ENCODE results near the gene OAF. TPM values are rescaled to one million over a fixed set of nuclear protein-coding genes. Genes with fewer than 3 reads are reported as not detected.

Gene OAF
- total and polyA plus RNA-seq, 7 donors, result 23.5 to 94.3 (median 44.3) TPM

GRCh38 chr11:120223793-120224192, 13.0 kb downstream of the OAF start:
- intact Hi-C loops (cut with DNase I), result no loop called here
- no peak for DNase-seq
- Histone ChIP-seq H3K27ac (peak overlapping the region; percentile 57 to 66 (median 60)), H3K9me3 (no peaks in the 10 kb centered on the region), H3K36me3 (no peaks in the 10 kb centered on the region), H3K27me3 (no peaks in the 10 kb centered on the region), H3K4me3 (no peak overlapping the region), H3K4me1 (peaks cover 0 to 51% (median 19%) of the 10 kb centered on the region in 4 donors)
- 29 to 37% methylated on average over 1 of the region's 1 CpG for WGBS, 2 donors
- TF ChIP-seq POLR2AphosphoS5 (IDR thresholded peaks at IDR 0.05) (no peak), POLR2A (IDR thresholded peaks at IDR 0.05) (no peak), EP300 (IDR thresholded peaks at IDR 0.05) (no peak)
- TF ChIP-seq, protein P1, sequence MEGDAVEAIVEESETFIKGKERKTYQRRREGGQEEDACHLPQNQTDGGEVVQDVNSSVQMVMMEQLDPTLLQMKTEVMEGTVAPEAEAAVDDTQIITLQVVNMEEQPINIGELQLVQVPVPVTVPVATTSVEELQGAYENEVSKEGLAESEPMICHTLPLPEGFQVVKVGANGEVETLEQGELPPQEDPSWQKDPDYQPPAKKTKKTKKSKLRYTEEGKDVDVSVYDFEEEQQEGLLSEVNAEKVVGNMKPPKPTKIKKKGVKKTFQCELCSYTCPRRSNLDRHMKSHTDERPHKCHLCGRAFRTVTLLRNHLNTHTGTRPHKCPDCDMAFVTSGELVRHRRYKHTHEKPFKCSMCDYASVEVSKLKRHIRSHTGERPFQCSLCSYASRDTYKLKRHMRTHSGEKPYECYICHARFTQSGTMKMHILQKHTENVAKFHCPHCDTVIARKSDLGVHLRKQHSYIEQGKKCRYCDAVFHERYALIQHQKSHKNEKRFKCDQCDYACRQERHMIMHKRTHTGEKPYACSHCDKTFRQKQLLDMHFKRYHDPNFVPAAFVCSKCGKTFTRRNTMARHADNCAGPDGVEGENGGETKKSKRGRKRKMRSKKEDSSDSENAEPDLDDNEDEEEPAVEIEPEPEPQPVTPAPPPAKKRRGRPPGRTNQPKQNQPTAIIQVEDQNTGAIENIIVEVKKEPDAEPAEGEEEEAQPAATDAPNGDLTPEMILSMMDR (IDR thresholded peaks at IDR 0.05), result no peak

- Histone ChIP-seq H3K4me3 (no peak overlapping the region), H3K27me3 (no peaks in the 10 kb centered on the region), H3K36me3 (no peaks in the 10 kb centered on the region), H3K9me3 (no peaks in the 10 kb centered on the region), H3K27ac (peak overlapping the region; percentile 57 to 66 (median 60)), H3K4me1 (peaks cover 0 to 46% (median 15%) of the 10 kb centered on the region in 4 donors)
- no peak for TF ChIP-seq POLR2A (IDR thresholded peaks at IDR 0.05)
- TF ChIP-seq, protein P1 (IDR thresholded peaks at IDR 0.05), result no peak
- TF ChIP-seq EP300 (IDR thresholded peaks at IDR 0.05), result no peak
- no peak for TF ChIP-seq POLR2AphosphoS5 (IDR thresholded peaks at IDR 0.05)
- WGBS, 2 donors, result 57 to 86% methylated on average over 6 of the region's 6 CpGs
- no peak for DNase-seq
- intact Hi-C loops (cut with DNase I), result no loop called here
Observed at GRCh38 chr11:120224361-120224760, 13.5 kb downstream of the OAF start.

DNA sequence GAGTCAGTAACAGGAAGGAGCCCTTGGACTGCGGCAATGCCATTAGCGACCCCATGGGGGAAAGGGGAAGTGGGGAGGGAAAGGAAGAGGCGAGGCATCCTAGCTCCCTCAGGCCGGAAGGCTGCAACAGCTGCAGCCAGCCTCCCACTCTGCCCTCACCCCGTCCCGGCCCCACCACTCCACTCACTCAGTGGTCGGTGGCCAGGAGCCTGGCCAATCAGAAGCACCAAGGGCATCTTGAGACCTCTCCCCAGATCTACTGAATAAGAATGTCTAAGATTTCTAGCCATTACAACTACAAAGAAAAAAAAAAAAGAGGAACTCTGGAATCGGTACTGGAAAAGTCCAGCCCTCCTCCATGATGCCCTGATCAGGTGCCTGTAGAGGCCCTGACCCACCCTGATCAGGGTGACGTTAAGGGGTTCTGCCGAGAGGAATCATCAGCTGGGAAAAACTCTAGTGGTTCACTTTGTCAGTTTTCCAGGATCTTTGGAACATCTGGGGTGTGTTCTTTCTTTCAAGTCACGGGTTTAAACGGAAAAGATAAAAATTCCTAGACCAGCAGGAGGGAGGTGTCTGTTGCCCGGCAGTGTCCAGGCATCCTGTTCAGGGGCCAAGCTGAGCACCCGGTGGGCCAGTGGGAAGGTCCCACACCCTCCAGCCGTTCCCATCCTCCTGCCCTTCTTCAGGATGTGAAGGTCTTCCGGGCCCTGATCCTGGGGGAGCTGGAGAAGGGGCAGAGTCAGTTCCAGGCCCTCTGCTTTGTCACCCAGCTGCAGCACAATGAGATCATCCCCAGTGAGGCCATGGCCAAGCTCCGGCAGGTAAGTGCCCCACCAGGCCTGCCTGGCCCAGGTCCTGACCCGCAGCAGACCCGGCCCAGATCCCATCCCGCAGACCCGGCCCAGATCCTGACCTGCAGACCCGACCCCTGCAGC, 14.4 kb downstream of the OAF start:
- Histone ChIP-seq H3K4me3 (no peak overlapping the region), H3K4me1 (peaks cover 0 to 37% (median 11%) of the 10 kb centered on the region in 4 donors), H3K36me3 (no peaks in the 10 kb centered on the region), H3K27ac (peak overlapping the region; percentile 57 to 66 (median 60)), H3K27me3 (no peaks in the 10 kb centered on the region), H3K9me3 (no peaks in the 10 kb centered on the region)
- intact Hi-C loops (cut with DNase I), result no loop called here
- TF ChIP-seq, protein P1 (IDR thresholded peaks at IDR 0.05), result no peak
- peak in 3 of 4 donors; percentile 7 to 44 (median 16) for TF ChIP-seq POLR2AphosphoS5 (IDR thresholded peaks at IDR 0.05)
- DNase-seq, result peak; percentile 79
- WGBS, 2 donors, result 55 to 75% methylated on average over 22 of the region's 22 CpGs

DNA sequence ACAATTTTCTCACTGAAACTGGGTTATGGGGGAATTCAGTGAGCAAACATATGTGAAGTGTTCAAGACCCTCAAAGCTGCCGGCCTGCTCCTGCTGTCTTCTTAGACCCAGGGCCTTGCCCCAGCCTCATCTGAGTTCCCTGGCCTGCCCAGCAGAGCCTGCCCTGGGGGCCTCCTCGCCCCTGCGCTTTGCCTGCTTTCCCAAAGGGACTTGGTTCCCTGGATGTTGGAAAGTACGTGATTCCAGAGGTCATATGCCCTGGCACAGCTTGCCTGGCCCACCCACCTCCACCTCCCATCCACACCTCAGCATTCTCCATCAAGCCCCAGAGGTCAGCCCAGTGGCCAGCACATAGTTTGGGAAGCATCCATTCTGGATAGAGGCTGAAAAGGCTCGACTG, 15.4 kb downstream of the OAF start:
- intact Hi-C loops (cut with DNase I), result no loop called here
- no peaks in the 10 kb centered on the region for H3K9me3 ChIP-seq
- 81 to 83% methylated on average over 5 of the region's 5 CpGs for WGBS, 2 donors
- H3K27ac ChIP-seq, result peak overlapping the region in 3 of 4 donors; percentile 57 to 66 (median 62)
- H3K4me1 ChIP-seq, result peaks cover 0 to 34% (median 6%) of the 10 kb centered on the region in 4 donors
- no peaks in the 10 kb centered on the region for H3K36me3 ChIP-seq
- TF ChIP-seq POLR2AphosphoS5 (IDR thresholded peaks at IDR 0.05), result no peak
- TF ChIP-seq, protein P1 (IDR thresholded peaks at IDR 0.05), result no peak
- TF ChIP-seq EP300 (IDR thresholded peaks at IDR 0.05), result no peak
- no peak for TF ChIP-seq POLR2A (IDR thresholded peaks at IDR 0.05)
- H3K27me3 ChIP-seq, result no peaks in the 10 kb centered on the region
- no peak for DNase-seq
- H3K4me3 ChIP-seq, result no peak overlapping the region

Measured in sigmoid colon (tissue), 7 donors.